ENCODE results near the gene FSIP1.

GRCh38 chr15:39622660-39623516 lies 159.8 kb downstream of the FSIP1 start:
- TF ChIP-seq, protein P1, sequence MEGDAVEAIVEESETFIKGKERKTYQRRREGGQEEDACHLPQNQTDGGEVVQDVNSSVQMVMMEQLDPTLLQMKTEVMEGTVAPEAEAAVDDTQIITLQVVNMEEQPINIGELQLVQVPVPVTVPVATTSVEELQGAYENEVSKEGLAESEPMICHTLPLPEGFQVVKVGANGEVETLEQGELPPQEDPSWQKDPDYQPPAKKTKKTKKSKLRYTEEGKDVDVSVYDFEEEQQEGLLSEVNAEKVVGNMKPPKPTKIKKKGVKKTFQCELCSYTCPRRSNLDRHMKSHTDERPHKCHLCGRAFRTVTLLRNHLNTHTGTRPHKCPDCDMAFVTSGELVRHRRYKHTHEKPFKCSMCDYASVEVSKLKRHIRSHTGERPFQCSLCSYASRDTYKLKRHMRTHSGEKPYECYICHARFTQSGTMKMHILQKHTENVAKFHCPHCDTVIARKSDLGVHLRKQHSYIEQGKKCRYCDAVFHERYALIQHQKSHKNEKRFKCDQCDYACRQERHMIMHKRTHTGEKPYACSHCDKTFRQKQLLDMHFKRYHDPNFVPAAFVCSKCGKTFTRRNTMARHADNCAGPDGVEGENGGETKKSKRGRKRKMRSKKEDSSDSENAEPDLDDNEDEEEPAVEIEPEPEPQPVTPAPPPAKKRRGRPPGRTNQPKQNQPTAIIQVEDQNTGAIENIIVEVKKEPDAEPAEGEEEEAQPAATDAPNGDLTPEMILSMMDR (IDR thresholded peaks at IDR 0.05), result no peak
- TF ChIP-seq EP300 (IDR thresholded peaks at IDR 0.05), result no peak

Data from upper lobe of left lung (tissue), 4 donors.